ENCODE results near the gene ISG20L2. TPM values are rescaled to one million over a fixed set of nuclear protein-coding genes. Genes with fewer than 3 reads are reported as not detected.
A peak's percentile ranks its signal among the peaks of the same experiment; 100 is the strongest.

Gene ISG20L2
- polyA plus RNA-seq, 5 donors, result 37.2 to 41.4 (median 39.3) TPM

DNA sequence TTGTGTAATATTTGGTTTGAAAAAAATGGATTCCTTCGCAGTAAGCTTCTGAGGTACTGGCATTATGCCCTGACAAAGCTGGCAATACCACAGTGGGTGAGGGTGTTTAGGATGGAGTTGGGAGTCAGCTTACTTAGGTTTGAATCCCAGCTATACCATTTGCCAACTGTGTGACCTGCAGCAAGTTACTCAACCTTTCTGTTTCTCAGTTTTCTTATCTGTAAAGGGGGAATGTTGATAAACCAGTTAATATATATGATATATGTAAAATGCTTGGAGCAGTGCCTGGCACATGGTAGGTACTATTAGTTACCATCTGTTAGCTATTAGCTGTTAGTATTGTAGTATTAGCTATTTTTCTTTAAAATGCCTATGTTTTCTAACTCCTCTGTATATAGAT is 27.8 kb upstream of the ISG20L2 start:
- no peak for DNase-seq

DNA sequence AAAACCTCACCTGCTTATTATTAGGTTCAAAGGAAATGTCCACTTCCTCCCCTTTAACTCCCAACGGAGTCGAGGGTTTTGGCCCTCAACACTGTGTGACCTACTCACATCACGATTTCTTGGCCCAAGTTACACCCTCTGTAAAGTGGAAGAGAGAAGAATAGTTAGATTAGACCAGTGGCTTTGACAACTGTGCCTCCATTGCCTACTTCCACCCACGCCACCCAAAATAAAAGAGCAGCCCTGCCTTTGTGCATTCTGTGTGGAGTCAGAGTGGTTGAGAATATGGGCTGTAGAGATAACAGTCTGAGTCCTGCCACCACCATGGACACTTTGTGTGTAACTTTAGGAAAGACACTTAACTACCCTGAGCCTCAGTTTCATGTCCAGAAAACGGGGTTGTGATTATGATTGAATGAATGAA is 27.0 kb upstream of the ISG20L2 start:
- no peak for DNase-seq

DNA sequence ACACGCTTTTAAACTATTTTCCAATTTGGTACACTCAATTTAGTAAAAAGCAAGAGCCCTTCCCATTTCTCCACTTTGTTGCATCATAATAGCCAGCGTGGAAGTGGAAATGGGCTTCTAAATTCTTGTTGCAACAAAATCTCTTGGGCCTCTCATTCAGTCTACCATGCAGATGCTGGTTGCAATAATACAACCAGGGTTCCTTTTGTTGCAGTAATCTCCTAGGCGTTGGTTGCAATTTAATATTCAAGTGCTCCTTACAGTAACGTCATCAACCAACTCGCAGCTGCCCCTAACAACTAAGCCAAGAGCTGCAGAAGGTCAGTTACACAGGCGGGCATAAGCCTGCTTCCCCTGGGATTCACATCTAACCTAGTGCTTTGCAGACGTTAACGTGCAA is 25.7 kb upstream of the ISG20L2 start:
- no peak for DNase-seq

DNA sequence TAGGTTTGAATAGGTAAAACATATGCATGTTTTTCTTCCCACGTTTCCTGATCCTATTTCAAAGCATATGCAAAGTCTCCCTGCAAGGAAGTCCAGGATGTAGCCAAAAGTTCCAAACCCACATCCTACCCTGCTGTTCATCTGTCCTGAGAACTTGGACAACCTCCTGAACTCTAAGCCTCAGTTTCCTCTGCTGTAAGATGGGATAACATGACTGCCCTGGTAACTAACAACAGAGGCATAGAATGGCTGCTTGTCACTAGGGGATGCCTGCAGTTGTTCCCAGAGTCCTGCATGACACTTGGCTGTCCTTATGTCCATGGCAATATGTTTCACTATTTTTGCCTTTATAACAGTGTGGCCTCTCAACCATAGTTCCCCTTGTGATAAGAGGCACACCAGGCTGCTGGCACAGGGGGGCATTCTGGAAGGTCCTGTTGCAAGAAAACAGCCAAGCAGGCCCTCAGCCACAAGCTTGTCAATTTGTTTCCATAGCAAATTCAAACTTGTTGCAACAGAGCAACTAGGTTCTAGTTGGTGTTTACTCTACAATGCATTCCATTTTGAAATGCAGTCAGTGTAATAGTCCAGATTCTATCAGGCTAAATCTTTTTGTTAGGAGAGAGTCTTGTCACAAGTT is 24.4 kb upstream of the ISG20L2 start:
- peak; percentile 49 to 63 for DNase-seq

DNA sequence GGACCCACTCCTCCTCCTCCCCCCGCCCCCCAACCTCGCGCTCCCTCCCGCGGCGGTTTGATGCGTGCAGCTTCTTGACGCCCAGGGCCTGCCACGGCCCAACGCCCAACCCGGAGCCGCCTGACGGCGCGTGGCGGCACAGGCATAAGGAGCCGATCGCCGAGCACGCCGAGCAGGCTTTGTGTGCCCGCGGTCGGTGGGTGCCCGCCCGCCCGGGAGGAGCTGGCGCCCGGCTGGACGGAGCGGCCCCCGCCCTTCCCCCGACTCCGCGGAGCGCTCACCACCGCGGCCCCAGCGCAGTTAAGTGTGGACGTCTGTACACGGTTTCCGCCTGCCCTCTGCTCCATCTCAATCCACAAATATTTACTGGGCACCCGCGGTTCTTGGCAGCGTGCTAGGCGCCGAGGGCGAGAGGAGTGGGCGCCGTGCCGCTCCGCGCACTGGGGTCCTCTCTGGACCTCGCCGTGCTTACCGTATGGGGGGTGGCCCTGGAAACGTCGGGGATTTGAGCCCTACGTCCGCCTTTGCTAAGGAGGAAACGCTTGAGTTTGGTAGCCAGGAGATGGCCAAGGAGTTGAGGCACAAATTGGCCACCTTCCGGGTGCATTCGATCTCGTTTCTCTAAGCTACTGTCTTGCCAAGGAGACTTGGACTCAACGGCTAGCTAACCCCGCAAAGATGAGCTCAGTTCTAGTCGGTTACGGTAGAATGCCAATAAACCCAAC is 23.4 kb upstream of the ISG20L2 start:
- peak; percentile 96 to 98 for DNase-seq

DNA sequence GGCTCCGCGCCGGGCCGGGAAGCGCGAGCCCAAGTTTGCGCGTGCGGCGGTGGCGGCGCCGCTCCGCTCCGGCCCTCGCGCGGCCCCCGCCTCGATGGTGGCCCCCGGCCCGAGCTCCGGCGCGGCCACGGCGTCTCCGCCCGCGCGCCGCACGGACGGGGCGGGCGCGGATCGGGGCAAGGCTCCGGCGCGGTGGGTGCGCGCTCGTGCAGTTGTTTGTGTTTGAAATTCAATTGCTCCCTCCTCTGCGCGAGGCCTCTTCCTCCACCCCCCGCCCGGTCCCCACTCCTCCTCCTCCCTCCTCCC is 22.8 kb upstream of the ISG20L2 start, which contains the start of gene HDGF:
Gene HDGF (minus strand): TSS at position 225 of the 306 bp plus-strand sequence. CDS start 246 bp downstream, outside the sequence.
- no peak for DNase-seq

DNA sequence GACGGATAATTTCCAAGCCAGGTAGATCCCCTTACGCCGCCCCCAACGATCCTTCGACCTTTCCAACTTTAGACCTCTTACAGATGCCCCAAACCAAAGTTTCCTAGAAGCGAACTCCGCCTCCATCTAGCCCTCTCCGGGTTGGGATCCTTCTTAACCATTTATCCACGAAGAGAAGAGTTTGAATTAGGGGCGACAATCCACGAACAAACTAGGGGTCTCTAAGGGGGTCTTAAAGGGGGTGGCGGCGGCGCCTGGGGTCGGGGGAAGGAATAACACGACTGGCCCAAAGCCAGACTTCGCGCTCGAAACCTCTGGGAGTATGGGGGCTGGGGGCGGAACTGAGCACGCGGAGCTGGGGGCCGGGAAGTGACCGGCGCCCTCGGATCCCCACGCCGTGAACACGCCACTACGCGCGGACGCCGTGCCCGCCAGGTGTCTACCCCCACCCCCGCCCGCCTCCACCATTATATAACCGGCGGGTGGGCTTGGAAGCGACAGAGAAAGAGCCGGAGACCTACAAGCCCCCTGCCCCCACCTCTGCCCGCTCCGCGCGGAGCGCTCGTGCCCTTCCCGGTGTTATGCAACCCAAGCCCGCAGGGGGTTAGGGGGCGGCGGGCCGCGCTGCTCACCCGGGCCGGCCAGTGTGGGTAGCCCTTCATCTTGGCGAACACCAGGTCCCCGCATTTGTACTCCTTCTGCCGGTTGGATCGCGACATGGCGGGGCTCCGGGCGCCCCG is 22.3 kb upstream of the ISG20L2 start:
- no peak for DNase-seq

DNA sequence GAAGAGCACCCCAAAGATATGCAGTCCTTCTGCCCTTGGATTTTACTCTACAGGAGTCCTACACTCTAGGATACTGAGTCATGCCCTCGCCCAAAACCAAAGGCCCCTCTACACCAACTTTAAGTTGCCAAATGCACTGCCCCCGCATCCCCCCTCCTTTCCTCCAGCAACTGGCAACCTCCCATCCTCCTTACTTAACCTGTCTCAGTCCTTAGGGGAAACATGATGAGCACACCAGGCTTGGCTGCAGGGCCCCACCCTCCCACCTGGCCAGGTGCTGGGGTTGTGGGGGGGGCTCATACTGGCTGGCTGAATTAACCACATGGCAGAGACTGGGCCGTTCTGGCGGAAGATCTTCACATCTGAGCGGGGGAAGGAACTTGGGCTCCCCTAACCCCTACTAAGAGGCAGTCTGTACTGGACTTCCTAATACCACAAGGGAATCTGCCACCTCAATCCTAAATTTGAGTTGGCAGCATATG is 21.7 kb upstream of the ISG20L2 start:
- no peak for DNase-seq

DNA sequence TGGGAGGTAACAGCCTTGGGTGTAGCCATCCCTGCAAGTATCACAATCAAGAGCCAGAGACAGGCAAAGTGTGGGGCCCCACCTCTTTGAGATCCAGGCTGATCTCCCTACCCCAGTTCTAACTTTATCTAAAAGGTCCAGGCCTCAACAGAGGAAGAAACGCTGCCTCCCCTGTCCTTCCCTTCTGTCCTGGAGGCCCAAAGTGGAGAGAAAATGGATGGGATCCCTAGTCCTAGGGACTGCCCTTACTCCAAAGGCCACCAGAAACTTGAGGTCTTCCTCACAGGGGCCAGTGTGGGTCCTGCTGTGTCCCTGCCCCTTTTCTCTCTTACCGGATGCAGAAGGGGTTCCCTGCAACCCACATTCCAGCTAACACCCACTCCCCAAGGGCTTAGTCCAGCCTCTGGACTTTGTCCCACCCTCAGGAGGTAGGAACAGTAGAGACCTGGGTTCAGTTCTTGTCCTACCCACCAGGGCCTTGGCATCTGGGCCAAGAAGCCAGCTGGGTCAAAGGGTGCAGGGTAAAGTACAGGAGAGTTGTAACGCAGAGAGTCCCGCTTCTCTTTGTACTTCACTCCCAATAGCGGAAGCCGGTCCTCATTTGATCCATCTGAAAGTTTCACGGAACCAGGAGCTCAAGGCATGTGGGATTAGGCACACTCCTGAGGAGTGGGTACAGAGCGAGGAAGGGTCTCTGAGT is 21.0 kb upstream of the ISG20L2 start:
- DNase-seq, result no peak

DNA sequence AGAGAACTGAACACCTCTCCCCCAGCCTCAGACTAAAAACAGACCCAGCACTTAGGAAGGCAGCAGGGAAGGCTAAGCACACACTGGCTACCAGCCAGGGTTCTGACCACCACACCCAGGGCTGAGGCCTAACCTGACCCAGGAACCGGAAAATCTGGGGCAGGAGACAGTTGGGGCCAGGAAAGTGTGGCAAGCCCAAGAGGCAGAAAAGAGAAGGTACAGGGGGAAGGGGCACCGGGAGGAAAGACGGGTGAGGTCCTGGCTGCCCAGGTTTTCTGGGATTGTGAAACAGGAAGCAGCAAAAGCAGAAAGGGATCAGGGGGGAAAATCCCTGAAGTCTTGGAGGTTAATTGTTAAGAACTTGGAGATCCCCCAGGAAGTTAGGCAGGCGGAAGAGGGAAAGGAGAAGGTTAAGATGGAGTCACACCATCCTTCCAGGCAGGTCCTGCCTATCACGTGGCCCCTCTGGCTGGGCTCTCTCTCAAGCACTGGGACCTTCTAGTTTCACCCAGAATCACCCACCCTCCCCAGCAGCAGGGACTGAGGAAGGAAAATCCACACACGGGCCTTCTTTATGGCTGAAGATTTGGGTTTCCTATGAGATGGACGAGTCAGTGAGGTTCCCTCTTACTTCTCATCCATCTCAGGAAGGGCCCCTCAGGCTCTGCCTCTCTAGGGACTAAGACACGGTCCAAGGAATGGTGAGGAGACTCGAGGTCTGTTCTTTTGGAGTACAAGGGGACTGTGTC is 20.3 kb upstream of the ISG20L2 start:
- DNase-seq, result no peak

DNA sequence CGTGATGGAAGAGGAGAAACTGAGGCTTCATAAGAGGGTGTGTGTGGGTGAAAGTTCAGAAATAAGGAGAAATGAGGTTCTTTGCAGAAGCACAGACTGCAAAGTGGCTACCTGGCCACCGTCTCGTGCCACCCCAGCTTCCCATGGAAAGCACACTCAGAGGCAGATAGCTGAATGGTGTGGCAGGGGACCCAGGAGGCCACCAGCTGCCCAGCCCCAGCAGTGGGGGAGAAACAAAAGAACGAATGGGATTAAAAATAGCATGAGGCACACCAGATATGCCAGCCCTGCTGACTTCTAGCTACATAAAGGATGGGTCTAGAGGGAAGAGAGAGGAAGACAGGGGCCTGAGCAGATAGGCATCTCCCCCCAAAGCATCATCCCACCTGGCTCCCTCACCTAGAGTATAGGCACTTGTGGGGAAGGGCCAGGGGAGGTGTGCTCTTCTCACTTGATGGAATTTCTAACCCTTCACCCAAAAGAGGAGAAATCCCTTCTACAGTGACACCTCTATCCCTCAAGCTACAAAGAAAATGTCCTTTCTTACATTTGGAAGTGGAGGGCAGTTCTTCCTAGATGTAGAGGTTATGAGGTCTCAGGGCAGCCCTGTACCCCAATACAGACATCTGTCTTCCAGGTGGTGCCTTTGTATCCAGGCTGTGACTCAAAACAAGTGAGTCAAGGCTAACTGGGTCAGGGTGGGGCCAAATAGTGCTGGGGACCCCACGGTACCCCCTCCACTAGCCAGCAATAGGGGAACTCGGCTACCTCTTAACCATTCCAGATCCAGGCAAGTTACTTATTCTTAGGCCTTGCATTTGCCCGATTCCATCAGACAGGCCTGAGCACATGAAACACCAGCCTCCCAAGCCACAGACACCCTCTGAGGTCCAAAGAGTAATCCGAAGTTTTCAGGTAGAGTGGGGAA is 19.4 kb upstream of the ISG20L2 start:
- no peak for DNase-seq

DNA sequence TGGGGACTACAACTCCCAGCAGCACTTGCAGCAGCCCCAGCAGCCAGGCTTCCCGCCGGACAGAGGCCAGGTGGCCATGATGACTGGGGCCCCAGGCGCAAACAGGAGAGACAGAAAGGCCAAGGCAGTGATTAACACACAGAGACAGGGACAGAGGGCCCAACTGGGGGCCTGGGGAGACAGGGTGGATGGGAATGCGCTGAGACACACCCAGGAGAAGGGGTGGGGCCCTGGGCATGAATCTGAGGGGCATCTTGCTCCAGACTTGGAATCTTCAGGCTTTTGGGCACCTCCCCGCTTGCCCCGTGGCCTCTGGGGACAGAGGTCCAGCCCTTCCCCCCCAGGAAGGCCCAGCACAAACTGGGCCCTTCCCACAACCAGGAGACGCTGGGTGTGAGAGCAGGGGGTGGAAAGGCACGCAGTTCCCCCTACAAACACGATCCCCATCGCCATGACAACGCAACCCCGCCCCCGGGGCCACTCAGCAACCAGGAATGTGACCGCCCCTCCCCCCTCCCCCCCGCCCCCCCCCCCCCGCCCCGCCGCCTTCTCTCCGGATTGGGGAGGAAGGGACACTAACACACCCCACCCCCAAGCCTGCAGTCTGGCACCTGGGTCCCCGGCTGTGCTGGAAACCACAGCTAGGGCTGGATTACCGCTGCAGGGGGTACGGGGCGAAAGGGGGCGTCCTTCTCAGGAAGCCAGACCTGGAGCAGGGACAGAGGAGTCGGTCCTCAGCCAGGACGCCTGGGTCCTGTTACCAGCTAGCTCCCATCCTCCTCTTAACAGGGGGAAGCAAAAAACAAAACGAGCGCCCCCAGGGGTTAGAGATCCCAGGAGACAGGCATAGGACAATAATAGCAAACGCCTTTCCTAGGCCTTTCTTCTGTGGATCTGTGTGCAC is 18.4 kb upstream of the ISG20L2 start:
- DNase-seq, result peak; percentile 90 to 91

DNA sequence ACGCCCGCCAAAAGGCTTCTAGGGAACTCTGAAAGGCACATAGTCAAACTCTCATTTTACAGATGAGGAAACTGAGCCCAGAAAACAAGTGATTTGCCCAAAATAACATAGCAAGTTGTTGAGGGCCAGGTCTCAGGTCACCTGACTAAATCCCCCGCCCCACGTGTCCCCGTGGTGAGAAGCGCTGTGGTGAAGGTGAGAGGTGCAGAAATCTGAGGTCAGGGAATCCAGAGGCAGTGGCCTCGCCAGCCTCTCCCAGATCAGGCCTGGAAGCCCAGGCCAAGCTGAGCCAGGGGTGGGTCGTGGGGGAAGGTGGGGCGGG is 17.8 kb upstream of the ISG20L2 start:
- DNase-seq, result no peak

DNA sequence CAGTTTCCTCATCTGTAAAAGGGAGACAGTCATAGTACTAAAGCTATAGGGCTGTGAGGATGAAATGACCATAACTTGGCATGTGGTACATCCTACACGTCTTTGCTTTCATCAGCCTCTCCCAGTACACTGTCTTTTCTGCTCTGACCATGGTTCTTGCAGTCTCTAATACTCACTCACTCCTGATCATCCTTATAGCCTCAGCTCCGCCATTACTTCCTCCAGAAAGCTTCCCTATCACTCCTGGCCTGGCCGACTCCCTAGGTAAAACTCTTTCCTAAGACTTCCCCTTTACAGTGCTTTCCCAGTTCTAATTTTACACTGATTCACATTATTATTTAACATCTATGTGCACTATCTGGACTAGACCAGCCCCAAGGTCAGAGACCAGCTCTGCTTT is 17.3 kb upstream of the ISG20L2 start:
- no peak for DNase-seq

DNA sequence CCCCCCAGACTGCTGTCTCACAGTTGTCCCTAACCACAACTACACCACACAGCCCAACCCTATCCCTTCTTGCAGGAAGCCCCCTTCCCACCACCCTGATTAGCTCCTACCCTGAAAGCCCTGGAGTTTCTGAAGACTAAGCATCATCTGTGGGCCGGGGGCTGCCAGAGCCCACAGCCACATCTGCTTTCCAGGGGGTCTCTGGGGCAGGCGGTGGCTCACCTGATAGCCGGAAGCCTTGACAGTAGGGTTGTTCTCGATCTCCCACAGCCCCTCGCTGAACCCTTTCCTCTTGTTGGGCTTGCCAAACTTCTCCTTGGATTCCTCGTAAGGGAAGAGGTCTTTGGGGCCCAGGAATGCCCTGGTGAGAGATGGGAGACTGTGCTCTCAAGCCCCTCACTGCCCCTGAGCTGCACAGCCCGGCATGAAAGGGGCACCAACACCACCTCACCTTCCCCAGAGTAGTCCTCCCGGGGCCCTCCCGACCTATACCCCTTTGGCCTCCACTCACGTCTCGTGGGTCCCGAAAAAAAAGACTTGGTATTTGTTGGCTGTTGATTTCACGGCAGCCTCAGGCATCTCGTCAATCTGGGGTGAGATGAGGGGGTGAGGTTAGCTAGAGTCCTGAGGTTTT is 16.3 kb upstream of the ISG20L2 start:
- no peak for DNase-seq

DNA sequence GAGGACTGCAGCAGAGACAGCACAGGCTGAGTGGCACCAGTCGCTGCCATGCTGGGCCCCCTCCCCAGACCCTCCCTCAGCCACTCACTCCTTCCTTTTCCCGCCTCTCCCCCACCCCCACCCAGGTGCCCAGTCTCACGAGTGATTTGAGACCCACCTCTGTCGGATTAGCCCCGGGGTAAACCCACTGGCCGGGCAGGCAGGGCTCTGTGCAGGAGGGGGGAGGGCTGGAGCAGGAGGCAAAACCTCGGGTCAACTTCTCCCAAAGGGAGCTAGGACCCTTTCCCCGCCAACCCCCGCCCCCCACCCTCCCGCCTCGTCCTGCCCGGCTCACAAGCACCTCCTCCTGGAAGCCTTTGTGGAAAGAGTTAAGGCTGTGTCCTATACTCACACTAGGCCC is 15.8 kb upstream of the ISG20L2 start:
- DNase-seq, result no peak

DNA sequence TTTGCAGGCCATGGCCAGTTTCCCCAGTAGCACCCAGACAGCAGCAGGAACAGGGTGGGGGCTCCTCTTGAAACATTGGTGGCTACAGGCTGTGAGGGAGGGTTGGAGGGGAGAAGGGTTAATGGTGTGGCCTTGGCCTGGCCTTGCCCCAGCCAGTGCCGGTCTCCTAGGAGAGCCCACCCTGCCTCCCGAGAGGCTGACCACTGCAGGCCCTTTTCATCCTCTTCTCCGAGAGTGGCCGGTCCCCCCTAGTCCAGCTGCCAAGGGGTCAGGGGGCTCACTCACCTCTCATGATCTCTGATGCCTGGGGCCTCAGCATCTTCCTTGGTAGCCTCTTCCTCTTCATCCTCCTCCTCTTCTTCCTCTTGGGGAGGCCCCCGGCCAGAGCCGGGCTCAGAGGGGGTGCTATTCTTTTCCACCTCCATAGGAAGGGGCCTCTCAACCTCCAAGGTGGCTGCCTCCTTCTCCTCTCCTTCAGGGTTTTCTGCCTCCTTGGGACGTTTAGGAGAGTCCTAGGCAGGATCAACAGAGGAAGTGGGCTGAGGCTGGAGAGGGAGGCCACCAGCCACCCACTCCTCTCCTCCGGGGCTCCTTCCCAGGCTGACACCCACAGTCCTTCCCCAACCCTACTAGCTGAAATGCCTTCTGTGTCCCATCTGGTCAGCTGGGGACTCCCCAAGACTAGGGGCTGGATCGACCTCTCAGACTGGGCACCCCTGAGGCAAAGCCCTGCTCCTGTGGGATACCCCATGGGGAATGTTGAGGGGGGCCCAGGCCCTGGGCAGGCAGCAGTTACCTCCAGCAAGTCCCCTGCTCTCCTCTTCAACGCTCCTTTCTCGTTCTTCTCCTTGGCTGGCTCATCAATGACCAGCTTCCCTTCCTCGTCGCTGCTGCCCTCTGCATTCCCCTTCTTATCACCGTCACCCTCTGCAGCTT is 15.1 kb upstream of the ISG20L2 start:
- no peak for DNase-seq

DNA sequence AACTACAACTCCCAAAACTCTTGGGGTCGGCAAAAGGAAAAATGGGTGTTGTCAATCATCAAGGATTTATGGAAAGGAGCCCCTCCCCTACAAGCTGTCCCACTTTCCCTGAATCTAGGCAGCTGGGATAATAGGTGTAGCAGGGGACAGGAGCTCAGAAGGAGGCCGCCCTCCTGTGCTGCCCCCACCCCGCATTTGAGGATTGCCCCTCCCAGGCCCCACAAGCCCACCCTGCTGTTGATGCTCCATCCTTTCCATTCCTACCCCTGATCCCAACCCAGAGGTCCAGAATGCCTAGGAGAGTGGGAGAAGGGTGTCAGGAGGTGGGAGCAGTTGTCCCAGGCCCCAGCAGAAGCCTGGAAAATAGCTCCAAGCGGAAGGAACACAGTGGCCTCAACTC is 14.2 kb upstream of the ISG20L2 start:
- DNase-seq, result no peak

All from right lung (tissue), 5 donors.